Hippocampal formation (tissue), 2 donors: ENCODE results near the gene PRKCA.

Experiments used
- DNase-seq, 2 donors: peaks; one replicate each; lab custom pipeline; 2025; lab: John Stamatoyannopoulos, UW

PRKCA gene

DNA sequence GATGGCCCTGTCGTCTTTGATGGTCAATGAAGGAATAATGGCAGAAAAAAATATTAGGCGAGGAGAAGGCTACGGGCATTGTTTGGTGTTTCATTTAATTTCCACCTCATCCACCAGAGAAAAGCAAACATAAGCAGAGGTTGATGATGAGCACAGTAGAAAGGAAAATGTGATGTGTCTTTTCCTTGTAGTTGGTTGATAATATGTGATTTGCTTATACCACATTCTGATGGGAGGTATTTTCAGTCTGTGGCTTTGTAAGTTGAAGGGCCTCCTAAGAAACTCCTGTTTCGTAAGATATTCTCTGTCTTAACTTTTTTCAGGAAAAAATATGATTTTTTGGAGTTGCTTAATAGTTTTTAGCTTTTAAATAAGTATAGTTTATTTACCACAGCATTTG is 215.7 kb downstream of the PRKCA start:
- DNase-seq, result no peak

DNA sequence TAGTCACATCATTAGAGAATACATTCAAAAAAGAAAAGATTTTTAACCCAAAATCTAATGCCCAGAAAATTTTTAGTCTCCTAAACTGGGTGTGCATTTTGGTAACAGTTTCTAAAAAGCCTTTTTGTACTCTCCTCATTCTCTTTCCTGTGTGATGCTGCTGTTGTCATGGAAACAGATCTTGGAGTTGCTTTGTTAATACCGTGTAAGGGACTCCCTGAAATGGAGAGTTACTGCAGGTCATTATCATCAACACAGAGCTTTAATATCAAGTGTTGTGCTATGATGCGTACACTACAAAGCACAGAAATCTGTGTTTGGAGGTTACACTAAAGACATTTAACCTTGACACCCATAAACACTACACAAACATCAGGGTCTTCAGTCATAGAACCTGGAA is 216.3 kb downstream of the PRKCA start:
- peak in 1 of 2 donors; percentile 57 for DNase-seq

DNA sequence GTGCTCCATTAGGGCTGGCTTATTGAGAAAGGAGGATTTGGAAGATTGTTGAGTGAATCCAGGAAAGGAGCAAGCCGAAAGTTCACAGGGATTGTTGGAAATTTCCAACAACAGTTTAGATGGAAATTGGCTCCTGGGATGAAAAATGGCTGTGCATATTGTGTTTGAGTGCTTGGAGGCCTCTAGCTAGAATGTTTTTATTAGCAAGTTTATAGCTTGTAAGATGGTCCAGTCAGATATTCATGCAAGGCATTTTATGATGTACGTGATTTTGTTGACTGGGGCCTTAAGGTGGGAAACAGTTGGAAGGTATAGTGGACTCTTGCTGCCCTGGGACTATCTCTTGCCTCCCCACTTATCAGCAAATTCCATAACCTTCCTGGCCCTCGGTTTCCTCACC is 216.7 kb downstream of the PRKCA start:
- DNase-seq, result no peak

DNA sequence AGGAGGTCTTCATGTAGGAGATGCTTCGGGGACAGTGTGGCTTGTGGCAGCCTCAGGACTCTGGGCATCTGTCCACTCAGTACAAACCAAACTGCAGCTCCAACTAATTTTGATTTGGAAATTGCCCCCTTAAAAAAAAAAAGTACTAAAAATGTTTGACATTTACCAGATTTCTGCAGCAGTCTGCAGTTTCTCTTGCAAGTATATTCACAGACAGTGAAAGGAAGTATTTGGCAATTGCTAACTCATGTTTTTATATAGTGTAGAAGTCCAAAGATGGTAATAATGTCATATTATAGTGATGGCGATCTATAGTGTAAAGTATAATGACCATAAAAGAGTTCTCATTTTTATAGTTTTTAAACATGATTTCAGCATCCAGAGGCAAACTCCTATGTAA is 218.6 kb downstream of the PRKCA start:
- no peak for DNase-seq

DNA sequence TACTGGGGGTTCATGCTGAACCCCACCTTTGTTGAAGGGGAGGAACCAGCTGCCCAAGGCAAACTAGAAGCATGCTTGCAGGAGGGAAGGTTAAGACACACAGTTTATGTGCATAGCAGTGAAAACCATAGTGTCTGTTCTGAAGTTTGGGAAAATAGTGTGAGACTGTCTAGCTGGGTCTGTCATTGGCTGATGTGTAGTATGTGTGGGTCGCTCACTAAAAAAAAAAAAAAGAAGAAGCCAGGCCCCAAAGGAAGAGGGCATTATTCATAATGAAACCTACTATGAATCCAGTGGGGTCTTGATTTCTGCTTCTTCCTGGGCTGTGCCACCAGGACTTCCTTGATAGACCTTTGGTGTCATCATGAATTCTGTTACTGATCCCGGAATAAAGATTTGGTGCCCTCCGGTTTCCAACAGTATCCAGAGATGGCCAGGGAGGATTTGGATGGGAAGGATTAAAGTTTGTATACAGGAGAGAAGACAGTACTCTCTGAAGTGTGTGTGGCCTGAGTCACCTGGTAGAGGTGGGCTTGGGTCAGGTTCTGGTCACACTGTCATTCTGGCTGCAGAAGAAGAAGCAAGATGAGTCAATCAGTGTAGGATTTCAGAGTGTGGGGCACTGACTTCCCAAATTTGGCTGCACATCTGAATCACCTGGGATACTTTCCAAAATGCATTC is 220.3 kb downstream of the PRKCA start:
- DNase-seq, result no peak

DNA sequence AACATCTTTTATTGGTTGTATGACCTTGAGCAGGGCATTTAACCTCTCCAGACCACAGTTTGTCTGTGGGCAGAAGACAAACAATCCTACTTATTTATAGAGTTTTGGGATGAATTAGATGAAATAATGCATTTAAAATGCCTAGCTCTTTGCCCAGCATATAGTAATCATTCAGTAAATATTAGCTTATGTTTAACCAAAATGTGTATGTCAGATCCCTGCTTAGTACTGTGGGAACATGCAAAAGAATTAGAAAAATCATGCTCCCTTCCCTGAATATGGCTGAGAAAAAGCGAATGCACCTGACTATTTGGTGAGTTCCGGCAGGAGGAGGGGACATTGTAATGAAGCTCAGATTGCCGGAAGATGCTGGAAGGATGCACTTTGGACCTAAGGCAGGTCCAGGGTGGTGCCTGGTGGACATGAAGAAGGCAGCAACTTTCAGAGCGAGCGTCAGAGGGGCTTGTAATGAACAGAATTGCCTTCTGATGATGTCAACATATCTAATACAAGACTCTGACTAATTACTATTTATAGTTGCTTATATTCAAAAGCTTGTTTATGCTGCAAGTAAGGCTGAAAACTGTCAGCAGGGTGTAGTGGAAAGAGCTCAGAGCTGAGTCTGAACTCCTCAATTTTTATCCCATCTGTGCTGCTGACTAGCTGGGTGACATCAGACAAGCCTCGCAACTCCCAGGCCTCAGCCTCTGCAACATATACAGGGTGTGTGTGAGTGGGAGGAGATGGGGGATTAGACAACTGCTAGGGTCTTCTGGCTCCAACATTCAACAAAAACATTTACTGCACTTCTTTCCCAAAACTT is 221.2 kb downstream of the PRKCA start:
- peak in 1 of 2 donors; percentile 41 for DNase-seq

DNA sequence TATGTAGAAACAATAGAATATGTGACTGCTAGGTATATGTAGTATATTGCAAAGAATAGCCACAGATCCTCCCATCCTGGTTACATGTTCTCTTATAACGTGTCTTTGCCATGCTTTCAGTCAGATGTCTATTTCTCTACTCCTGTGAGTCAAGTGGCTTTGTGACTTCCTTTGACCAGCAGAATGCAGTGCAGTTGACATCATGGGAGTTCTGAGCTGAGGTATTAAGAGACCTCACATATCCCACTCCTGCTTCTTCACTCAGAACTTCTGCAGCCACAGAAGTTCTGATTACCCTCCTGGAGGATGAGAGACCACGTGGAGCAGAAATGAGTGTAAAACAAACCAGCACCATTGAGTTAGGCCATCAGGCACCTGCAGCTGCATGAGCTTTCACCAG is 222.5 kb downstream of the PRKCA start:
- DNase-seq, result no peak

DNA sequence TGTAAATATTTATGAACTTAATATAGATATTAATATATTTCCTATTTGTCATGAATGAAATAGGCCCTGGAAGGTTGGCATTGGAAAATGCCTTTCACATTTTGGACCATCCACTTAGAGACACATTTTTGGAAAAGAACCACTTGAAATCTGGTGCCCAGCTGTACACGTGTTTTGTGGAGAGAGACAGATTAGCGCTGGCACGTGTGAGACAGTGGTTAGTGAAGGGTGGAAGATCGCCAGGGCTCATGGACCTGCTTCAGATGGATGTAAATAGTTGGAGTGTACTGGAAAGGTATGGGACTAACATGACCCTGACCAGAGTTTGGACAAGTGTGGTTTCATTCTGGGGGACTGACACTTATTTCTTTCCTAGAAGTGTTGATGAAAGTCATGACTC is 222.9 kb downstream of the PRKCA start:
- no peak for DNase-seq

DNA sequence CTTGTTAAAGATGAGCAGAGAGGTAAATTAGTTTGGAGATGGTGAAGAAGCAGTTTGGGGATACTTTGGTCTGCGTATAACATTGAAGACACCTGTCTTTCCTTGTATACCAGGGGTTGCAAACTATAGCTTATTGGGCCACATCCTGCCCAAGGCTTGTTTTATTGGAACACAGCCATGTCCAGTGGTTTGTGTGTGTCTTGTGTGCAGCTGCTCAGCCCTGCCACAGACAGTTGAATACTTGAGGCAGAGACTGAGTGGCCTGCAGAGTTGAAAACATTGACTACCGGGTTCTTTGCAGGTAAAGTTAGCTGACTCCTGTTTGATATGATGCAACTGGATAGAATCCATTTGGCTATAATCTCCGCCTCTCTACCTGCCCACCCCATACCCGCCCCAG is 224.4 kb downstream of the PRKCA start:
- DNase-seq, result no peak

DNA sequence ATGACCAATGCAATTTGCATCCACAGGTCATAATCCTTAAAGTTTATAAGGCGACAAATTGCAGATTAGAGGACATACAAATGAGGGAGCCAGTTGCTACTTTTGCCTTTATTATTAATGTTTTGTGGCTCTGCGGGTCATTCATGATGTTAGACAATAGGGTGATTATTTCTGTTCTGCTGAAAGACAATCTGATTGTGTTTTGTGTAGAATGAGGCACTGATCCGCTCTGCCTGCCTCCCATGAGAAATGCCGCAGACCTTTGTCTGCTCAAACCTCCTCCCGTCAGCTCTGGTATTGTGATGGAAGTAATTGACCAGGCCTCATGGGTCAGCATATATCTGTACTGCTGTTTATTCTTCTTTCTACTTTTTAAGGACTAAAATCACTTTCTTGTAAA is 224.9 kb downstream of the PRKCA start:
- peak; percentile 58 to 94 for DNase-seq

DNA sequence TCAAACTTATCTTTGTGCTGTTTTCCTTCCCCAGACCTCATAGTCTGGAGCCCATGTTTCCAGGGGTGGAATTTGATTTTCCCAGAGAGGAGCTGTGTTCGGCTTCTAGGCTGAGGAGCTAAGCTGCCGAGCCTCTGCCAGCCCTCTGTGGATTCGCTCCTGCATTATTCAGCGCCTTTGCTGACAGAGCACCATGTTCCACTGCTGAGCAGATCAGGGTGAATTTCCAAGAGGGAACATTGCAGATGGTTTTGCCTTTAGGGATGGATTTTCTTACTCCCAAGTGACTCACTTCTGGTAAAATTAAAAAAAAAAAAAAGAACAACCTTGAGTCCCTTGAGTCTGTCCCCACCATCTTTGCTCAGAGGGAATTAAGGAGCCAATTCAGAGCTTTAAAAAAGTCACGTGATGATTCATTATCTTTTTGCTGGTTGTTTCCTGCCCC is 229.5 kb downstream of the PRKCA start:
- peak in 1 of 2 donors; percentile 25 for DNase-seq

DNA sequence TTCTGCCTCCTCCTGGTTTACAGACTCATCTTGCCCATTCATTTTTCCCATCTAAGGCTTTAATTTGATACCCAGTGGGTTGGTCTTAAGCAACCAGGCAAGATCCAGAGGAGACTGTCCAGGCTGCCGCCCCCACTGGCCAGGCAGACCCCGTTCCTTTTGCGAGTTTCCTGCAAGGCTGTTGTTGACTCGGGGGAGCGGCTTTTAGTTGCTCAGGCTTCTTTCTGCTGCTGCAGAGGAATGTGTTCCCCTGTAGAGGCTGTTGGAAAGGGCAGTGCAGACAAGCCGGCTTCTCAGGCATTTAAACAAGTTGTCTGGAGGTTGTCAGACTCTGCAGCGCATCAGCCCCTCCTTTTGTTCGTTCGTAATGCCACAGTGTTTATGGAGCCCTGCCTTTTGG is 231.2 kb downstream of the PRKCA start:
- DNase-seq, result peak; percentile 41 to 55

DNA sequence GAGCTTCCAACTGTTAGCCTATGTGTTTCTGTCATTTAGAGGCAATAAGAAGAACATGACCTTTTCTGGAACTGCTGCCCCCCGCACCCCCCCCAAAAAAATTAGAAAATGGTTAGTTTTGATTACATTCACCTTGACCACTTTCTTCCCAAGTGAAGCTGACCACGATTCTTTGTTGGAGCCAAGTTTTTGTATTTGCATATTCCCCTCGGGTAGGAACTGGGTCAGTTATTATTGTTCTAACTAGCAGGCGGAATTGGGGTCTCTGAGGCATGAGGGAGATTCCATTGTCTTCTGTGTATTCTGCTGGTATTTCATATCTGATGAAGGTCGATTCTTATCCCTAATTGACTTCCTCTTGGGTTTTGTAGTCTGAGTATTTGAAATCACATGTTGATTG is 231.6 kb downstream of the PRKCA start:
- DNase-seq, result no peak

DNA sequence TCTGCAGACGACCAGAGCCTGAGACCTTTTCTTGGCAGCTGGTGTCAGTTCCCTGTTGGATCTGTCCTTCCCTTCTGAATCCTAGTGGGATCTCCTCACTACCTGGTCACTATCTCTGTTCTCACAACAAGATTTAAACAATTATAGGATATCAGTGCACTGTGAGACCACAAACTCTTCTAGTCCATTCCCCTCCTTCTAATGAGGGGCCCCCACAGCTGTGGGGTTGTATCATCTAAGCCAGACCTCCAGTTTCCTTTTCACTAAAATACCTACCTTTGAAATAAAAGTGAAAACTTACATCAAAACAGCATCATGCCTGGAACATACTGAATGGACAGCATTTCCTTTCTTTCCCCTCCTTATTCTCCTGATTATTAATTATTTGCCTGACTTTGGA is 233.2 kb downstream of the PRKCA start:
- DNase-seq, result no peak

DNA sequence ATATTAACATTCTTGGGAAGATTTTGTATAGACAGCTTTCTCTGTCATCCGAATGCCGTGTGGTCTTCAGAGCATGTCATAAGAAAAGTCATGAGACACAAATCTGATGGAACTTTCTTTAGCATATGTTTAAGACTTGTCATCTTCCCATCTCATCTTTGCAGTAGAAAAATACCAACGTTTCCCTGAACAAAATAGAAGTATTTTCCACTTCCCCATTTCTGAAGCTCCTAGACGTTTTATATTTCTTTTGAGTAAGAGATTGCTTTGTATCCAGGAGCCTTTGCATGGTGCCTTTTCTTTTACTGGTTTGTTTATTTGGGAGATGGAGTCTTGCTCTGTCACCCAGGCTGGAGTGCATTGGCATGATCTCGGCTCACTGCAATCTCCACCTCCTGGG is 235.1 kb downstream of the PRKCA start:
- DNase-seq, result no peak

DNA sequence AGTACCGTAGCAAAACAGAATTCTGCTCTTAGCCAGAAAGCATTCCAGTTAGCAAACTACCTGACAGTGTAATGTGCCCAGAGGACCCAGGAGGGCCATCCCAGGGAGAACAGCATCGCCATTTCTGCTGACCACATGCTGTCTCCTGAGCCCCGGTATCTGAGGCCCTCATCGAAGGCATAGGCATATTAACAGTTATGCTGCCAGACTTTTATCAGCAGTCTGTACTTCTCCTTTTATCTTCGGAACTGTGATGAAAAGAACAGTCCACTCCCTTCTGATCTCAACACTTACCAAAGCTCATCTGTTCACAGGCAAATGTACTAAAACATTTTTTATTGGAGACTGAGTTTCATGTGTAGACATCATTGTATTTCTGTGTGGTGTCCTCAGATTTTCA is 236.4 kb downstream of the PRKCA start:
- no peak for DNase-seq

DNA sequence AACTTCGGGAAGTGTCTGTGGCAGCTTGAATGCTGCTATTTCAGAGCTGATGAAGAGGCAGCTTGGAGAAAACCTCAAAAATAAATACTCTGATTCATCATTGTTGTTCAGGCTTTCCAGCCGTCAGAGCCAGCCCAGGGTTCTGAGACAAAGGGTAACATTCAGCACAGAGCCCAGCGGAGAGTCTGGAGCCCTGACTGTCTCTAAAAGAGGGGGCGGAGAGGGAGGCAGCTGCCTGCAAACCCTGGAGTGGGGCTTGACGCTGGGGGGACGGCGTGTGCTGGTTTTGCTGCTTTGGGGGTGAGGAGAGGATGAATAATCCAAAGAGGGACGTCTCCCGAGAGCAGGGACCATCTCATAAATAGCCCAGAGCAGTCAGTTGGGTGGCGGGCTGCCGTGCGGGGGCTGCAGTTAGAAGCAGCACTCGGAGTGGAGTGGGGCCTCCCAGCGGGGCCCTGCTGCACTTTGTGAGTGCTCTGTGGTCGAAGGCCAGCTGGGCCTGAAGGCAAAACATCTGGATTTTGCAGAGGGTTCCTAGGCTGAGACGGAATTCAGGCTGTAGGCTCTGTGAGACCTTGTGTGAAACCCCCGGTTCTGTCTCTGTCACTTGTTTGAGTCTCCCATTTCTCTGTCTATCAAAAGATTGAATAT is 237.8 kb downstream of the PRKCA start:
- peak; percentile 89 to 99 for DNase-seq

DNA sequence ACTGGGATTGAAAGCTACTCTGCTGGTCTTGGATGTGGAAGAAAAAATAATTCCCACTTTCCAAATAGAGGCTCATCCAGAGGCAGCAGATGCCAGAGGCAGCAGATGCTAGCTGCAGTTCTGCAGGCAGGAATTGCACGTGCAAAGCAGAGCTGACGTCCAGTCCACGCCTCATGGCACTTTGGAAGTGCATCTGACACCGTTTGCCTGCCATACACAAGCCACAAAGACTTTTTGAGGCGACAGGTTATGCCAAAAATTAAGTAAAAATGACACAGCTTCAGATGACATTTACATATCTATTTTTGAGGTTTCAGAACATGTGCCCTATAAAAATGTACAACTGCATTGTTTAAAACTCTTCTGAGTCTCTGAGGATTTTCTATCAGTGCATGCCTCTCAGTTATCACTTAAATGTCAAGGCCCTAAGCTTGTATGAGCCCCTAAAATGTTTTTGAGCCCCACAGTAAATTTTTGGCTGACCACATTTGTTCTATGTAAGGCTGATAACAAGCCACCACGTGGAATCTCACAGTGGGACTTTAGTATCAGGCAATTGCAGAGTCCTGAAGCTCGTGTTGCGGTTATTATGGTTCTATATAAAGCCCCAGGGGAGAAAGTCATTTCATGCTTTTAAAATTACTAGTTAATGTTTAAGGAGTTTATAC is 239.2 kb downstream of the PRKCA start:
- DNase-seq, result no peak

DNA sequence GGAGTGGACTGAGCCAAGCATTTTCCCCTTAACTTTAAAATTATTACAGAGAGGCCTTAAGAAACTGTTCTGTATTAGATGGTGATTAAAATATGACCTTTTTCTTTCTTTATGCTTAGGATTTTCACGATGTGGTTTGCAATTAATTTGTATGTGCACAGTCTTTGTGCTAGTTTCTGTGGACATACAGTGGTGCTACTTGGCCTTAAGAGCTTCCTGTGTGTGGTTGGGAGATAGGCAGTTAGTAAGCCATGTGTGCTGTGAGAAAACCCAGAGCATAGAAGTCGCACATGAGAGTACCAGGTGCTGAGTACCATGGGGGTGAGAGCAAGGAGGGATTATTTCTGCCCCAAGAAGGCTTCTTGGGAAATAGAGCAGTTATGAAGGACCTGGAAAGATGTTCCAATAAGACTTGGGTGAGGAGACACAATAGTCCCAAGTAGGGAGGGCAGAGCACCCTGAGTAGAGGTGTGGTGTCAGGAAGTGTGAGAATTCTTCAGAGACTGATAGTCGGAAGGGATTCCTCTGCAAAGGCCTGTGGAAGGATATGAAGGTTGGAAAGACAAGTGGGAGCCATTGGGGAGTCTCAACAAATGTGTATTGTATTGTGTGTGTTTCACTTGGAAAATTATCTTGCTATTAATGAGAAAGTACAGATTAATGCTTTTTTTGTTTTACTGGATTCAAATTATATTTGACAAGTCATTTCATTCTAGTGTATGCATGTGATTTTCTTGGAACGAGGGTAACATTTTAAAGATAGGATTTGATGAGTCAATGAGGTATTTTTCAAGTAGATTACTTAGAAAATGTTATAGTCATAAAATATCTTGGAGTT is 239.9 kb downstream of the PRKCA start:
- DNase-seq, result no peak

DNA sequence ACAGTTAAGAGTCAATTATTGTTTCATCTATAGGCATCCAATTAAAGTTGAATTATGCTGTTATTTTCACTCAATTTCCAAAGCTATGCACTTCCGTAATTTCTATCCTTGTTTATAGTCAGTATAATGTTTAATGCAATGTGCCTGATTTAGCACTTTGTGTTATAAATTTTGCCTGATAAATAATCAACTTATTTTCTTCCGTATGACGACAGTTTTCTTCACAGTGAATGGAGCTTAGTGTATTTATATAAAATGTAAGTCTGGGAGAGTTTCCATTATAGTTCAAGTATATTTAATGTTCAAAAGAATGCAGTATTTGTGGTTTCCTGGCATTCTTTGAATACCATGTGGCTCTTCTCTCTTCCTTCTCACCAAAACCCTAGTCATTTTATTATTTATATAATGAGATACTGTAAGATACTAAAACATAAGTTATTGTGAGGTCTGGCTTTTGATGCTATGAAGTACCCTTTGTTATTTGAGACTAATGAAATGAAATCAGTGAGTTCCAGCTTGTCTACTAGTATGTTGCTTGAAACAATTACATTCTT is 240.6 kb downstream of the PRKCA start:
- no peak for DNase-seq

DNA sequence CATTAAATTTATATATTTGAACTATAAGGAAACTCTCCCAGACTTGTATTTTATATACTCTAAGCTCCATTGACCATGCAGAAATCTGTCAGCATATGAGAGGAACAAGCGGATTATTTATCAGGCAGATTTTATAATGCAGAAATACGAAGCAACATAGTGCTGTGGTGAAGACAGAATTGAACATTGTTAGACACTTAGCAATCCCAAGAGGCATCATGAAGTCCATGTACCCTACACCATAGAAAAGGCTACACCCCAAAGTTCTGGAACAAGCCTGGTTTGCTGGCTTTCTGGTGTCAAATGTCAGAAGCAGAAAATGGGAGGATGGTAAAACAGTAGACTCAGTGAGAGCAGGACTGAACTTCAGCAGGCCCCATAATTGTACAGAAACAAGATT is 241.1 kb downstream of the PRKCA start:
- DNase-seq, result no peak
